ENCODE measurements around the gene SARM1. TPM values are rescaled to one million over a fixed set of nuclear protein-coding genes. Genes with fewer than 3 reads are reported as not detected.
"Not testable (repeated sequence)": the region's sequence is repeated elsewhere in the genome, so short reads cannot be mapped to it uniquely, and the experiment has no call there.

Gene SARM1
- total and polyA plus RNA-seq, 2 of the 8 experiments (the other 6 are each of a cell fraction or from before 2014, with no cell fraction given): 5.8 to 9.2 TPM

GRCh38 chr17:28338769-28339212 is 32.7 kb upstream of the SARM1 start:
- H3K36me3 ChIP-seq (ENCODE audit: control insufficient read depth in 2 of 4, insufficient read depth in 4 of 4, low read length in 3 of 4): peaks cover 4 to 16% (median 12%) of the 10 kb centered on the region in 4 experiments; a peak in 7 of 8 replicates
- not testable (repeated sequence) for H3K18ac ChIP-seq (ENCODE audit: extremely low read depth, low read length); H4K91ac ChIP-seq (replicated peaks; ENCODE audit: insufficient read length, low read length); H2BK120ac ChIP-seq (replicated peaks; ENCODE audit: low read depth, low read length); H2BK12ac ChIP-seq (ENCODE audit: low read depth, low read length); H3K4ac ChIP-seq (replicated peaks; ENCODE audit: insufficient read length, low read depth, low read length); H4K8ac ChIP-seq (ENCODE audit: extremely low read depth, insufficient read depth, low read length); H3K27me3 ChIP-seq (replicated peaks in 1 of 4; ENCODE audit: control insufficient read depth in 3 of 4, extremely low read depth in 1 of 4, insufficient read depth in 3 of 4, low read length in 3 of 4); H2AK5ac ChIP-seq (ENCODE audit: low read depth, low read length); H3K9ac ChIP-seq (replicated peaks in 1 of 4; ENCODE audit: extremely low read depth in 1 of 4, low read depth in 3 of 4, low read length in 3 of 4); H3K27ac ChIP-seq (ENCODE audit: low read depth, low read length); H3K4me3 ChIP-seq (ENCODE audit: extremely low read depth in 1 of 4, insufficient read depth in 2 of 4, low read depth in 3 of 4, low read length in 4 of 4); H3K4me2 ChIP-seq (ENCODE audit: insufficient read depth in 1 of 2, low read depth in 2 of 2, low read length in 2 of 2); DNase-seq (ENCODE audit: low read depth in 1 of 2, low spot score in 2 of 2); H2BK15ac ChIP-seq (ENCODE audit: low read length); H3K56ac ChIP-seq (replicated peaks; ENCODE audit: insufficient read length, low read depth, low read length); FAIRE-seq; H4K20me1 ChIP-seq (replicated peaks in 1 of 2; ENCODE audit: control insufficient read depth in 1 of 2, insufficient read depth in 2 of 2, low read length in 2 of 2); H3K9me3 ChIP-seq (ENCODE audit: insufficient read depth in 2 of 2, low read depth in 1 of 2, low read length in 1 of 2); H3K14ac ChIP-seq (ENCODE audit: insufficient read length); H2BK5ac ChIP-seq (ENCODE audit: low read depth, low read length); H2BK20ac ChIP-seq (ENCODE audit: low read length); H2AFZ ChIP-seq (ENCODE audit: low read length); H3K4me1 ChIP-seq (replicated peaks in 1 of 4; ENCODE audit: control insufficient read depth in 3 of 4, insufficient read depth in 4 of 4, low read length in 3 of 4); H4K5ac ChIP-seq (ENCODE audit: insufficient read length, low read depth, low read length); H3K23ac ChIP-seq (ENCODE audit: insufficient read length)
- ChIA-PET POLR2A (ENCODE audit: partially characterized antibody) (interaction anchor here (0.7 to 1.7 kb wide), 4 partner anchors 10 to 504 kb away, joined by 3 to 5 read pairs (median 4); partner anchors contain the start of gene POLDIP2), CTCF (ENCODE audit: partially characterized antibody) (interaction anchor here (0.9 to 1.5 kb wide), 2 partner anchors 8 to 445 kb away, joined by 3 to 10 read pairs; partner anchors contain the start of gene LYRM9)
- H3K23me2 ChIP-seq (ENCODE audit: low read depth, low read length): peaks cover 10% of the 10 kb centered on the region; the same call in 1 of the 2 replicates
- peaks cover 0 to 13% of the 10 kb centered on the region in 2 experiments; a peak in 2 of 4 replicates for H3K79me2 ChIP-seq (ENCODE audit: control insufficient read depth in 1 of 2, insufficient read depth in 2 of 2, low read length in 2 of 2)
- whole genome bisulfite sequencing, 2 experiments (ENCODE audit: extremely low coverage in 1 of 2, insufficient coverage in 1 of 2, insufficient read length in 1 of 2, insufficient replicate concordance in 2 of 2, low coverage in 1 of 2, low lambda C conversion rate in 2 of 2, missing lambda C conversion rate in 1 of 2): 94% methylated on average over 5 of the region's 8 CpGs; no CpG with 5 or more reads in 1 of the 2 experiments
- peaks cover 12% of the 10 kb centered on the region for H3K79me1 ChIP-seq (ENCODE audit: low read depth, low read length)

Data from H1 (cell line).